Right ventricle myocardium inferior (tissue), 1 donor: ENCODE data around the gene TTC16. TPM values are rescaled to one million over a fixed set of nuclear protein-coding genes. Genes with fewer than 3 reads are reported as not detected.

Experiments used
- ATAC-seq: fragments of 200-7000 bp; cut with Tn5 transposase; one replicate; pipeline ENCODE4 v1.9.1; 2020; ENCODE audit warnings: mild to moderate bottlenecking, moderate library complexity
- DNase-seq: peaks from one replicate; pipeline ENCODE4 v3.0.0; 2021; ENCODE audit errors: missing footprints
- intact Hi-C: fragments of 100-400 bp; cut with DNase I; formaldehyde crosslinking; loops from one replicate; pipeline ENCODE4 v1.11.0; 2022
- total RNA-seq: library from RNA; stranded (reverse); fragmentation: NEBNext Ultra II Directional; extraction: Animal tissue kit (Norgen Biotek cat#: 25700); gene quantifications from one replicate; pipeline ENCODE4 v1.2.1, GENCODE V29; 2021
- donor health status: DM: no; HTN: yes; CAD: no; lungs with severe emphysema.

The TTC16 gene
- total RNA-seq, 1 donor from 2014 or later = 0.30 TPM

GRCh38 chr9:127714951-127715469 is 869 bp upstream of the TTC16 start:
- DNase-seq (peak; percentile 75), ATAC-seq (peak; percentile 3)
- intact Hi-C loops = loop anchor here (5.0 kb wide), 1 partner anchor 103 kb away; the partner anchor contains the start of gene STXBP1

DNA sequence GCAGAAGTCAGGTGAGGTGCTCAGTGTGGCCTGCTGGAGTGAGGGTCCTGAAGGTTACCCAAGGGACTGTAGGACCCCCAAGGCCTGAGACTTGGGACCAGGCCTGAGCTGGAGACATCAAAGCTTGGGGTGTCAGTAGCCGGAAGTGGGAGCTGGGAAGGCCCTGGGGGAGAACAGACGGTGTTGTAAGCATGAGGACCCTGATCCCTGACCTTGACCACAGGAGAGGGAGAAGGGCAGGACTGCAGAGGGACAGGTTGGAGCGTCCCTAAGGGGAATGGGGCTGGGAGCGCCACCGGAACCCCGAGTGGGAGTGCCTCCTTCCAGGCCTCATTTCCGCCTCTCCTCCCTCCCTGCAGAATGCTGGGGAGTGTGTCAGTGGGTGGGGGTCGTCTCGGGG is 533 bp downstream of the TTC16 start:
- ATAC-seq (no peak), DNase-seq (no peak)
- intact Hi-C loops = loop anchor here (5.0 kb wide), 1 partner anchor 104 kb away; the partner anchor contains the start of gene STXBP1

GRCh38 chr9:127717766-127718165 is 1.9 kb downstream of the TTC16 start:
- DNase-seq (peak; percentile 59), ATAC-seq (no peak)
- intact Hi-C loops = loop anchor here (5.0 kb wide), 1 partner anchor 105 kb away; the partner anchor contains the start of gene STXBP1

DNA sequence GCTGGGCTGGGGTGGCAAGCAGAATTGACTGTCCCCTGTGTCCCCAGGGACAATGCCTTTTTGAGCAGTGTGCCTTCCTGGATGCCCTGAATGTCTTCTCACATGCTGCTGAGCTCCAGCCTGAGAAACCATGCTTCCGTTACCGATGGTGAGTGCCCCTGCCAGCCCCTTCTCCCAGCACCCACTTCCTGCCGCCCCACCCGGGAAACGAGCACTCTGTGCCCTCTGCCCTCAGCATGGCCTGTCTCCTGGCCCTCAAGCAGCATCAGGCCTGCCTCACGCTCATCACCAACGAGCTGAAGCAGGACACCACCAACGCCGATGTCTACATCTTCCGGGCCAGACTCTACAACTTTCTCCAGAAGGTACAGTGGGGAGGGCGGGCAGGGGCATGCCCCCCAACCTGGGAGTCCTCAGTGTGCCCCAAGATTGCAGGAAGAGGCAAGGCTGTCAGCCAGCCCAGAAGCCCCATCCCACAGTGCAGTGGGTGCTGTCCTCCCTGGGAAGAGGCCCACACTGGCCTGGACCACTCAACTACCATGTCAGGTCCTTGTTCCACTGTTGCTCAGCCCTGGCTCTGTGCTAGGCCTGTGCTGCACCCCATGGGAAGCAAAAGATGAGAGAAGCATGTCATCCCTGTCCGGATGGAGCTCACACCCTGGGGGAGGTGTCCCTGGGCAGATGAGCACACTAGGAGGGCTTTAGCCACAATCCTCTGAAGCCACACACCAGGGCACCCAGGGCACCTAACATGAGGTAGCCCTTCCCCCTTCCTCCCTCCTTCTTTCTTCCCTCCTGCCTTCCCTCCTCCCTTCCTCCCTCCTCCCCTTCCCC is 4.4 kb downstream of the TTC16 start:
- DNase-seq (peak; percentile 22), ATAC-seq (no peak)
- intact Hi-C loops = no loop called here

DNA sequence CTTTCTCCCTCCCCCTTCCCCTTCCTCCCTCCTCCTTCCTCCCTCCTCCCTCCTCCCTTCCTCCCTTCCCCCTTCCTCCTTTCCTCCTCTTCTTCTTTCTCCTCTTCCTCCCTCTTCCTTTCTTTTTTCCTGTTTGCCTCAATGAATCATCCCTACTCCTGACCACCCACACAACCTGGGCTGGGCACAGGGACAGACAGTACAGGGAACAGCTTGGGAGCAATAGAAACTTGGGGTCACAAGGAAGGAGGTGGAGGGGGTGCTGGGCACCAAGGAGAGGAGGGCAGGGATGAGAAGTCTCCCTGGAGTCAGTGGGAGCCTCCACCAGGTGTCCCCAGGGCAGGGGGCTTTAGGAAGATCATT is 5.0 kb downstream of the TTC16 start:
- ATAC-seq (no peak), DNase-seq (no peak)
- intact Hi-C loops = no loop called here

DNA sequence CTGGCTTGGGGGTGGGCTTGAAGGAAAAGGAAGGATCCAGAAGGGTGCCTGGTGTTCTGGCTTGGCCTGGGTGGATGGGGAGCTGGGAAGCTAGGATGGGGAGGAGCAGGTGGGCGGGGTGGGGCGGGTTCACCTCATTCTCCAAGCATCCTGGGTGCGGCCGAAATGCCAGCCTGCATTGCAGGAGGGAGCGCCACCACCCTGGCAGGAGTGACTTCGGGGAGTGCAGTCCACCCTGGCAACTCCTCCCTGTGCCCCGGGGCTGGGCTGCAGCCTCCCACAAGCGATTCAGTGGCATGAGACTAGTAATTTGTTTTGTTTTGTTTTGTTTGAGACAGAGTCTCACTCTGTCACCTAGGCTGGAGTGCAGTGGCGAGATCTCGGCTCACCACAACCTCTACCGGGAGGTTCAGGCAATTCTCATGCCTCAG is 5.5 kb downstream of the TTC16 start:
- intact Hi-C loops = no loop called here
- DNase-seq (no peak), ATAC-seq (no peak)

DNA sequence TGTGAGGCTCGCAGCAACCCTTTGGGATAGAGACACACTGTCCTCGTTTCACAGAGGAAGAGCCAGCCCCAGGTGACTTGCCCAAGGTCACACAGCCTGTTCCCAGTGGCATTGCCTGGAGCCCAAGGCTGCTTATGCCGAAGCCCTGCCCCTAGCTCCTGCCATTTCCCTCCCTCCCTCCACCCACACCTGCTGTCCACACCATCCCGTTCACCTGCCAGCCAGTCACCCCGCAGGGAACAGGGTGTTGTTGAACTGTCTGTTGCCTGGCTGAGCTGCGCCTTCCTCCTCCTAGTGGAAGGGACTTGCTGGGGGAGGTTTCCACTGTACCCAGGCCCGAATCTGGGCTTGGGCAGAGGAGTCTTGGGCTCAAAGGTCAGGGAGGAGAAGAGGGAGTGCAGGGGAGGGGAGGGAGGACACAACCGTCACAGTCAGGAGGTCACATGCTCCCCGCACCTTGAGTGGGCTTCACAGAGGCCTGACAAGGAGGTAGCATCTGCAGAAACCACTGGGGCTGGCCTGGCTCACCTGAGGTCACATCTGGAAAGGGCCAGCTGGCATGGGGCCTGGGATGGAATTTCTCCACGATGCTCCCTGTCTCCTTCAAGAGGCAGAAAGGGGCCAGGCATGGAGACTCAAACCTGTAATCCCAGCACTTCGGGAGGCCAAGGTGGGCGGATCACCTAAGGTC is 6.3 kb downstream of the TTC16 start:
- intact Hi-C loops = no loop called here
- no peak for ATAC-seq

DNA sequence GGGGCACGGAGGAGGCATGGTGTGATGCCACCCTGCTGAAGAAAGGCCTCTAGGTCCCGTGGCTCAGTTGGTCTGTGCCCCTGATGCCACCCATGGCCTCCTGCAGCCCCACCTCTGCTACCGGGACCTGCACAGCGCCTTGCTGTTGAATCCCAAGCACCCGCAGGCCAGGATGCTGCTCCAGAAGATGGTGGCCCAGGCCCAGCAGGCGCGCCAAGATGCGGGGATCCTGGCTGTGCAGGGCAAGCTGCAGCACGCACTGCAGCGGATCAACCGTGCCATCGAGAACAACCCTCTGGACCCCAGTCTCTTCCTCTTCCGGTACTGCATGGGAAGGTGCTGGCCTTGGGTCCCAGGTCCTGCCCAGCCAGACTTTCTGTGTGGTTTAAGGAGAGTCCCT is 7.1 kb downstream of the TTC16 start:
- ATAC-seq (no peak), DNase-seq (no peak)
- intact Hi-C loops = no loop called here

More for the DNA sequence above, 6.3 kb downstream of the TTC16 start:
- no peak for DNase-seq

GRCh38 chr9:127723444-127723843 is 7.6 kb downstream of the TTC16 start:
- intact Hi-C loops = no loop called here
- ATAC-seq = no peak
- no peak for DNase-seq

DNA sequence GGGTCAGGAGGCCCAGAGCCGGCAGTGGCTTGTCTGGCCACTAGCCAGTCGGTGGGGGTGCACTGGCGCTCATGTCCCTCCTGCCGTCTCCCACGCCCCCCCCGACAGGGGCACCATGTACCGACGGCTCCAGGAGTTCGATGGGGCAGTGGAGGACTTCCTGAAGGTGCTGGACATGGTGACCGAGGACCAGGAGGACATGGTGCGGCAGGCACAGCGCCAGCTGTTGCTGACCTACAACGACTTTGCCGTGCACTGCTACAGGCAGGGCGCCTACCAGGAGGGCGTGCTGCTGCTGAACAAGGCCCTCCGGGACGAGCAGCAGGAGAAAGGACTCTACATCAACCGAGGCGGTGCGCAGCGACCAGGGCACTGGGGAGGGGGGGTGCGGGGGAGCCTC is 8.1 kb downstream of the TTC16 start:
- DNase-seq (no peak), ATAC-seq (peak; percentile 40)
- intact Hi-C loops = no loop called here

DNA sequence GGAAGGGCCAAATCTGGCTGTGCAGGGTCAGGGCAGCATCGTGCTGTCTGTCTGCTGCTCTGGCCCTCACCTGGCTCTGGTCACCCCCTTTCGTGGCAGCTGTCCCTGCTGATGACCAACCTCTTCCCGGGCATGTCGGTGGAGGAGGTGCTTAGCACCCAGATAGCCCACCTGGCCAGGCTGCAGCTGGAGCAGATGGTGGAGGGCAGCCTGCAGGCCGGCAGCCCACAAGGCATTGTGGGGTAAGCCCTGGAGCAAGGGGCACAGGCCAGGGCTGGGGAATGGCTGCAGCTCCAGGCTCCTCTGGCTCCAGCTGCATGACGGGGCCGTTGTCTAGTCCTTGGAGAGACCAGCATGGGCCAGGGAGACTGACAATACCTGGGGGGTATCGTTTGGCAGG is 11.0 kb downstream of the TTC16 start:
- DNase-seq (no peak), ATAC-seq (no peak)
- intact Hi-C loops = no loop called here

- ATAC-seq (no peak), DNase-seq (no peak)
- intact Hi-C loops = no loop called here
These were observed 12.9 kb downstream of the TTC16 start for GRCh38 chr9:127728808-127729207.

- ATAC-seq (no peak), DNase-seq (no peak)
- intact Hi-C loops = no loop called here
These were observed 13.8 kb downstream of the TTC16 start for GRCh38 chr9:127729522-127730256.

DNA sequence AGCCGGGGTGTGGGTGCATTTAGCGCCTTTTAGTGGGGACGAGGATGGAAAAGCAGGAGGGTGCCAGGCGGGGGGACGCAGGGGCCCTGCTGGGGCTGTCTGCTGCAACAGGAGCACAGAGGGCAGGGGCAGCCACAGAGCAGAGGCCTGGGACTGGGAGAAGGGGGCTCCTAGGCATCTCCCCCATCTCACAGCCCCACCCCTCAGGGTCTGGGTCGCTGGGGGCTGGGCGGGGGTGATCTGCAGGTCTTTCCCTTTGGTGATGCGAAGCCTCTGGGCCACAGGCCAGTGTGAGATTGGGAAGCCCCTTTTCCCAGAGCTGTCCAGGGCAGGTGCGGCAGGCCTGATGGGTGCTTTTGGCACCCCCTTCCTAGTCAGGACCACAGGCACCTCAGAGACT is 14.4 kb downstream of the TTC16 start:
- intact Hi-C loops = no loop called here
- no peak for DNase-seq
- ATAC-seq = no peak

DNA sequence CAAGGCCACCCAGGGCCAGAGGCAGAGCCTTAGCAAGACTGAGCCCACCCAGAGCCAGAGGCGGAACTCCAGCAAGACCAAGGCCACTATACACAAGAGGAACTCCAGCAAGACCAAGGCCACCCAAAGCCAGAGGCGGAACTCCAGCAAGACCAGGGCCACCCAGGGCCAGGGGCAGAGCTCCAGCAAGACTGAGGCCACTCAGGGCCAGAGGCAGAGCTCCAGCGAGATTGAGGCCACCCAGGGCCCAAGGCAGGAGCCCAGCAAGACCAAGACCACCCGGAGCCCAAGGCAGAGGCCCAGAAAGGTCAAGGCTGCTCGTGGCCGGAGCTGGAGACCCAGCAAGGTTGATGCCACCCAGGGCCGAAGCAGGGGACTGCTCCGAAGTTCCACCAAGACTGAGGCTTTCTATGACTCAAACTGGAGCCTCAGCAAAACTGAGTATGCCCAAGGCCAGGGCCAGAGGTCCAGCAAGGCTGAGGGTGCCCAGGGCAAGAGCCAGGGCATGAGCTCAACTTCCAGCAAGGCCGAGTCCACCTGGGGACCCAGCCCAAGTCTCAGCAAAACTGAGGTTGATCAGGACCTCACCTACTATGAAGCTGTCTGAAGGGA is 15.0 kb downstream of the TTC16 start:
- DNase-seq (no peak), ATAC-seq (no peak)
- intact Hi-C loops = no loop called here

DNA sequence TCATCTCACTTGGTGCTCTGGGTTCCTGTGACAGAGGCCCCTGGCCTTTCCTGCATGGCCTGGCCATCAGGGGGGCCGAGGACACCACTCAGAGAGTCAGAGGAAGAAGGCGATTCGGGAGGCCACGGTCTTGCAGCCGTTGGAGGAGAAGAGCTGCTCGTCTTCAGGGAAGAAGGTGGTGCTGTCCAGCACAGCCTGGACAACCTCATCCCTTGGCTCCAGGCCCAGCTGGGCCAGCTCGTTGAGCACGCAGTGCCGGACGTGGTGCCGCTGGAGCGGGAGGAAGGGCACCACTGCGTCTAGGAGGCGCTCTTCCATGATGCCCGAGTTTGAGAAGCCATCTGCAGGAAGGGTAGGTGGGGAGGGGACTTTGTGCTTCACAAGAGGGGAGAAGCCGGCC is 16.1 kb downstream of the TTC16 start:
- intact Hi-C loops = no loop called here
- no peak for ATAC-seq
- DNase-seq = no peak

DNA sequence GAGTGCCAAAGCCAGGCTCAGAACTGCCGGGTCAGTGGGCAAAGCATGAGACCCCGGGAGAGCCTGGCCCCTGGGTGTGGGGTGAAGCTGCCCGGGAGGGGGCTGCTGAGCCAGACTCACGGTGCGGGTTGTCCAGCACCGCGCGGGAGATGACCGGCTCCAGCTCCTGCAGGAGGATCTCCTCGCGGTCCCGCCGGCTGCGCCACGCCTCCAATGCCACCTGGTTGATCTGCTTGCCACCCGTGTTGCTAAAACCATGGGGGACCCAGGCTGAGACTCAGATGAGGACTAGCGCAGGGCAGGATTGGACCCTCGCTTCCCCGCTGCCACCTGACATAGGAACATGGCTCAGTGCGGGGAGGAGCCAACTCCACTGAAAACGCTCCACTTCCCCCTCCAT is 16.6 kb downstream of the TTC16 start:
- no peak for ATAC-seq

DNA sequence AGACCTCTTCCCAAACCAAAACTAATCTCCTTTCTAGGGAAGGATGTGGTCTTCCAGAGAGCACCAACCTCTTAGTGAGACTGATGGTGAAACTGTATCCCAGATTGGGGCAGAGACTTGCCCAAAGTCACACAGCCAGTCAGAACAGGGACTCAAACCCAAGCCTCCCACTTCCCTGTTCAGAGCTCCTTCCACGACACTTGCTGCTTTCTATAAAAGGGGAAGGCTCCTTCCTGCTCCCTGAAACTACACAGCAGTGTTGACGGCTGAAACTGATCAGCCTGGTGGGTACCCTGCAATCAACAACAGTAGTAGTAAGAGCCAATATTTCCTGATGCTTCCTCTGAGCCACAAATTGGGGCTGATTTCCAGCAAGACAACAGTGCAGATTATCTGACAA is 17.7 kb downstream of the TTC16 start:
- intact Hi-C loops = loop anchor here (1.0 to 2.0 kb wide), 2 partner anchors 137 to 147 kb away; no protein-coding TSS in a partner anchor
- ATAC-seq = no peak

More for the DNA sequence above, 16.6 kb downstream of the TTC16 start:
- intact Hi-C loops = no loop called here
- DNase-seq = no peak

More for the DNA sequence above, 17.7 kb downstream of the TTC16 start:
- DNase-seq = no peak
